GM12878 (cell line): ENCODE results near the gene ADAT3. TPM values are rescaled to one million over a fixed set of nuclear protein-coding genes. Genes with fewer than 3 reads are reported as not detected.

ENCODE experiments used
- CREM ChIP-seq: IDR thresholded peaks from 2 replicates; pipeline ENCODE4 v1.6.1; 2014; ENCODE audit warnings: antibody characterized with exemption, low read depth
- CUX1 ChIP-seq: IDR thresholded peaks from 2 replicates; pipeline ENCODE4 v1.6.1; 2012; ENCODE audit warnings: improper control_type of control experiment, low read depth, low read length; ENCODE audit not compliant: insufficient replicate concordance
- HDAC2 ChIP-seq: fragments of 200-600 bp; sonication (generic); IDR thresholded peaks from 2 replicates; pipeline ENCODE4 v1.6.1; 2017
- KAT2A ChIP-seq: conservative IDR thresholded peaks from 2 replicates; pipeline ENCODE4 v1.6.1; 2011; ENCODE audit warnings: low read depth, low read length; ENCODE audit not compliant: control insufficient read depth
- KDM1A ChIP-seq: fragments of 200-600 bp; sonication (generic); IDR thresholded peaks from 2 replicates; pipeline ENCODE4 v1.6.1; 2016; ENCODE audit warnings: borderline replicate concordance
- KLF5 ChIP-seq: fragments of 450-650 bp; IDR thresholded peaks from 2 replicates; pipeline ENCODE4 v1.6.1; 2014; ENCODE audit warnings: mild to moderate bottlenecking; ENCODE audit not compliant: partially characterized antibody
- MXI1 ChIP-seq: fragments of 150-350 bp; IDR thresholded peaks from 2 replicates; pipeline ENCODE4 v1.6.1; 2011; ENCODE audit warnings: low read depth, mild to moderate bottlenecking, inconsistent platforms, low read length, improper control_type of control experiment
- NBN ChIP-seq: fragments of 450-650 bp; IDR thresholded peaks from 2 replicates; pipeline ENCODE4 v1.6.1; 2016
- PRDM15 ChIP-seq: fragments of 450-650 bp; formaldehyde crosslinking; IDR thresholded peaks from 2 replicates; pipeline ENCODE4 v1.4.0; 2020; ENCODE audit warnings: mild to moderate bottlenecking, moderate library complexity
- SMAD5 ChIP-seq: IDR thresholded peaks from 2 replicates; pipeline ENCODE4 v1.6.1; 2016; ENCODE audit warnings: antibody characterized with exemption, low read depth
- STAT1 ChIP-seq: fragments of 450-650 bp; conservative IDR thresholded peaks from 2 replicates; pipeline ENCODE4 v1.6.1; 2014; ENCODE audit warnings: antibody characterized with exemption, mild to moderate bottlenecking
- SUZ12 ChIP-seq: fragments of 200-600 bp; sonication (generic); IDR thresholded peaks from one replicate; pipeline ENCODE4 v1.6.1; 2018; ENCODE audit warnings: antibody characterized with exemption, mild to moderate bottlenecking; ENCODE audit not compliant: unreplicated experiment
- ZNF622 ChIP-seq: fragments of 450-650 bp; IDR thresholded peaks from 2 replicates; pipeline ENCODE4 v1.6.1; 2017; ENCODE audit warnings: mild to moderate bottlenecking, inconsistent platforms
- polyA plus RNA-seq, 11 experiments: library from polyadenylated mRNA; depleted of rRNA in 4 of 11; unstranded in 6 of 11; stranded (reverse) in 5 of 11; fragments of >200 nt; fragmentation: Nextera tagmentation in 4 of 11; fragmentation: Illumina TruSeq in 1 of 11; extraction: Ambion mirVana in 4 of 11; extraction: Trizol in 1 of 11; gene quantifications; 1 replicate in 1 of 11; 2 replicates in 10 of 11; pipeline versions ENCODE4 v1.2.1 to v1.2.3, GENCODE V29; 2011 to 2016; ENCODE audit warnings: inconsistent platforms in 2 of 11, missing spikeins in 2 of 11, low read depth in 1 of 11
- total RNA-seq, 4 experiments: library from RNA; depleted of rRNA in 3 of 4; stranded (reverse); fragments of >200 nt in 3 of 4; fragmentation: Illumina TruSeq in 1 of 4; extraction: Trizol in 1 of 4; gene quantifications; 2 replicates each; pipeline versions ENCODE4 v1.2.1 to v1.2.3, GENCODE V29; 2013 to 2021
- TF ChIP-seq, protein P1 (sequence below): fragments of 450-650 bp; IDR thresholded peaks from 2 replicates; pipeline ENCODE4 v1.6.1; 2018; ENCODE audit warnings: borderline replicate concordance, mild to moderate bottlenecking; ENCODE audit not compliant: partially characterized antibody
- TF ChIP-seq, protein P2 (sequence below): fragments of 450-650 bp; formaldehyde crosslinking; IDR thresholded peaks from 2 replicates; pipeline ENCODE4 v1.5.0; 2022; ENCODE audit warnings: mild to moderate bottlenecking, missing genetic modification characterization

The ADAT3 gene
- total and polyA plus RNA-seq, 10 of the 15 experiments (the other 5 are each of a cell fraction or from before 2014, with no cell fraction given): 0.27 to 11.8 (median 7.7) TPM; not detected in 3

GRCh38 chr19:1864480-1865171 is 40.6 kb upstream of the ADAT3 start (continued):
- TF ChIP-seq KAT2A (no peak), PRDM15 (CRISPR knock-in tag) (no peak), HDAC2 (no peak), SMAD5 (no peak), MXI1 (no peak), KDM1A (no peak), NBN (no peak), KLF5 (peak; percentile 44), STAT1 (0 out of 2 replicates have a peak, but pooled peaks have one; percentile 31), ZNF622 (no peak), CREM (no peak), CUX1 (no peak), SUZ12 (no peak)
- TF ChIP-seq, protein P1, sequence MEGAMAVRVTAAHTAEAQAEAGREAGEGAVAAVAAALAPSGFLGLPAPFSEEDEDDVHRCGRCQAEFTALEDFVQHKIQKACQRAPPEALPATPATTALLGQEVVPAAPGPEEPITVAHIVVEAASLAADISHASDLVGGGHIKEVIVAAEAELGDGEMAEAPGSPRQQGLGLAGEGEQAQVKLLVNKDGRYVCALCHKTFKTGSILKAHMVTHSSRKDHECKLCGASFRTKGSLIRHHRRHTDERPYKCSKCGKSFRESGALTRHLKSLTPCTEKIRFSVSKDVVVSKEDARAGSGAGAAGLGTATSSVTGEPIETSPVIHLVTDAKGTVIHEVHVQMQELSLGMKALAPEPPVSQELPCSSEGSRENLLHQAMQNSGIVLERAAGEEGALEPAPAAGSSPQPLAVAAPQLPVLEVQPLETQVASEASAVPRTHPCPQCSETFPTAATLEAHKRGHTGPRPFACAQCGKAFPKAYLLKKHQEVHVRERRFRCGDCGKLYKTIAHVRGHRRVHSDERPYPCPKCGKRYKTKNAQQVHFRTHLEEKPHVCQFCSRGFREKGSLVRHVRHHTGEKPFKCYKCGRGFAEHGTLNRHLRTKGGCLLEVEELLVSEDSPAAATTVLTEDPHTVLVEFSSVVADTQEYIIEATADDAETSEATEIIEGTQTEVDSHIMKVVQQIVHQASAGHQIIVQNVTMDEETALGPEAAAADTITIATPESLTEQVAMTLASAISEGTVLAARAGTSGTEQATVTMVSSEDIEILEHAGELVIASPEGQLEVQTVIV: no peak
- TF ChIP-seq, protein P2, sequence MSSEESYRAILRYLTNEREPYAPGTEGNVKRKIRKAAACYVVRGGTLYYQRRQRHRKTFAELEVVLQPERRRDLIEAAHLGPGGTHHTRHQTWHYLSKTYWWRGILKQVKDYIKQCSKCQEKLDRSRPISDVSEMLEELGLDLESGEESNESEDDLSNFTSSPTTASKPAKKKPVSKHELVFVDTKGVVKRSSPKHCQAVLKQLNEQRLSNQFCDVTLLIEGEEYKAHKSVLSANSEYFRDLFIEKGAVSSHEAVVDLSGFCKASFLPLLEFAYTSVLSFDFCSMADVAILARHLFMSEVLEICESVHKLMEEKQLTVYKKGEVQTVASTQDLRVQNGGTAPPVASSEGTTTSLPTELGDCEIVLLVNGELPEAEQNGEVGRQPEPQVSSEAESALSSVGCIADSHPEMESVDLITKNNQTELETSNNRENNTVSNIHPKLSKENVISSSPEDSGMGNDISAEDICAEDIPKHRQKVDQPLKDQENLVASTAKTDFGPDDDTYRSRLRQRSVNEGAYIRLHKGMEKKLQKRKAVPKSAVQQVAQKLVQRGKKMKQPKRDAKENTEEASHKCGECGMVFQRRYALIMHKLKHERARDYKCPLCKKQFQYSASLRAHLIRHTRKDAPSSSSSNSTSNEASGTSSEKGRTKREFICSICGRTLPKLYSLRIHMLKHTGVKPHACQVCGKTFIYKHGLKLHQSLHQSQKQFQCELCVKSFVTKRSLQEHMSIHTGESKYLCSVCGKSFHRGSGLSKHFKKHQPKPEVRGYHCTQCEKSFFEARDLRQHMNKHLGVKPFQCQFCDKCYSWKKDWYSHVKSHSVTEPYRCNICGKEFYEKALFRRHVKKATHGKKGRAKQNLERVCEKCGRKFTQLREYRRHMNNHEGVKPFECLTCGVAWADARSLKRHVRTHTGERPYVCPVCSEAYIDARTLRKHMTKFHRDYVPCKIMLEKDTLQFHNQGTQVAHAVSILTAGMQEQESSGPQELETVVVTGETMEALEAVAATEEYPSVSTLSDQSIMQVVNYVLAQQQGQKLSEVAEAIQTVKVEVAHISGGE (CRISPR knock-in tag): no peak
